Smooth muscle cell (in vitro differentiated cells): Measurements from ENCODE around the gene GNAI1. TPM values are rescaled to one million over a fixed set of nuclear protein-coding genes. Genes with fewer than 3 reads are reported as not detected.

Experiments
- DNase-seq: peaks from one replicate; lab custom pipeline; 2025; ENCODE audit not compliant: unreplicated experiment; lab: John Stamatoyannopoulos, UW
- H2AFZ ChIP-seq: fragments of 200-600 bp; sonication (generic); 2 replicates; pipeline ENCODE4 v1.6.0; 2016; ENCODE audit warnings: antibody characterized with exemption, low read depth, mild to moderate bottlenecking
- H3F3A ChIP-seq: fragments of 200-600 bp; sonication (generic); 2 replicates; pipeline ENCODE4 v1.6.0; 2017; ENCODE audit warnings: antibody characterized with exemption, low read depth
- H3K27ac ChIP-seq: fragments of 200-600 bp; sonication (generic); 2 replicates; pipeline ENCODE4 v1.5.1; 2016; ENCODE audit warnings: low read depth, mild to moderate bottlenecking
- H3K27me3 ChIP-seq: fragments of 200-600 bp; sonication (generic); 2 replicates; pipeline ENCODE4 v1.6.1; 2016; ENCODE audit warnings: low read depth, mild to moderate bottlenecking
- H3K36me3 ChIP-seq: fragments of 200-600 bp; sonication (generic); 2 replicates; pipeline ENCODE4 v1.5.1; 2016; ENCODE audit warnings: low read depth
- H3K4me1 ChIP-seq: fragments of 200-600 bp; sonication (generic); 2 replicates; pipeline ENCODE4 v1.5.1; 2016; ENCODE audit warnings: low read depth
- H3K4me2 ChIP-seq: fragments of 200-600 bp; sonication (generic); 2 replicates; pipeline ENCODE4 v1.6.0; 2016; ENCODE audit warnings: mild to moderate bottlenecking
- H3K4me3 ChIP-seq: fragments of 200-600 bp; sonication (generic); 2 replicates; pipeline ENCODE4 v1.5.1; 2016; ENCODE audit warnings: mild to moderate bottlenecking
- H3K79me2 ChIP-seq: fragments of 200-600 bp; sonication (generic); 2 replicates; pipeline ENCODE4 v1.6.0; 2016; ENCODE audit warnings: low read depth, mild to moderate bottlenecking
- H3K9ac ChIP-seq: fragments of 200-600 bp; sonication (generic); 2 replicates; pipeline ENCODE4 v1.6.0; 2016; ENCODE audit warnings: low read depth
- H3K9me3 ChIP-seq: fragments of 200-600 bp; sonication (generic); replicated peaks from 2 replicates; pipeline ENCODE4 v1.5.1; 2016; ENCODE audit warnings: low read depth
- H4K20me1 ChIP-seq: fragments of 200-600 bp; sonication (generic); 2 replicates; pipeline ENCODE4 v1.6.0; 2016; ENCODE audit warnings: low read depth
- WGBS: methylation state at CpG from one replicate; pipeline ENCODE4 v1.1.7; 2016; ENCODE audit warnings: low lambda C conversion rate; 5-methylcytosine and 5-hydroxymethylcytosine counted together
- polyA plus RNA-seq: library from polyadenylated mRNA; unstranded; fragments of >200 nt; fragmentation: Nextera tagmentation; extraction: Ambion mirVana; gene quantifications from 2 replicates; pipeline ENCODE4 v1.2.1, GENCODE V29; 2016
- total RNA-seq: library from RNA; depleted of rRNA; stranded (reverse); fragments of >200 nt; gene quantifications from 2 replicates; pipeline ENCODE4 v1.2.3, GENCODE V29; 2014
- TF ChIP-seq, protein P1 (sequence below): fragments of 200-600 bp; sonication (generic); IDR thresholded peaks from 2 replicates; pipeline ENCODE4 v1.5.1; 2017; ENCODE audit warnings: borderline replicate concordance, mild to moderate bottlenecking, antibody characterized with exemption; ENCODE audit not compliant: insufficient read depth, poor library complexity, severe bottlenecking

Gene GNAI1
- total RNA-seq (204 and 226 TPM in 2 replicates), polyA plus RNA-seq (183 and 223 TPM in 2 replicates)

DNA sequence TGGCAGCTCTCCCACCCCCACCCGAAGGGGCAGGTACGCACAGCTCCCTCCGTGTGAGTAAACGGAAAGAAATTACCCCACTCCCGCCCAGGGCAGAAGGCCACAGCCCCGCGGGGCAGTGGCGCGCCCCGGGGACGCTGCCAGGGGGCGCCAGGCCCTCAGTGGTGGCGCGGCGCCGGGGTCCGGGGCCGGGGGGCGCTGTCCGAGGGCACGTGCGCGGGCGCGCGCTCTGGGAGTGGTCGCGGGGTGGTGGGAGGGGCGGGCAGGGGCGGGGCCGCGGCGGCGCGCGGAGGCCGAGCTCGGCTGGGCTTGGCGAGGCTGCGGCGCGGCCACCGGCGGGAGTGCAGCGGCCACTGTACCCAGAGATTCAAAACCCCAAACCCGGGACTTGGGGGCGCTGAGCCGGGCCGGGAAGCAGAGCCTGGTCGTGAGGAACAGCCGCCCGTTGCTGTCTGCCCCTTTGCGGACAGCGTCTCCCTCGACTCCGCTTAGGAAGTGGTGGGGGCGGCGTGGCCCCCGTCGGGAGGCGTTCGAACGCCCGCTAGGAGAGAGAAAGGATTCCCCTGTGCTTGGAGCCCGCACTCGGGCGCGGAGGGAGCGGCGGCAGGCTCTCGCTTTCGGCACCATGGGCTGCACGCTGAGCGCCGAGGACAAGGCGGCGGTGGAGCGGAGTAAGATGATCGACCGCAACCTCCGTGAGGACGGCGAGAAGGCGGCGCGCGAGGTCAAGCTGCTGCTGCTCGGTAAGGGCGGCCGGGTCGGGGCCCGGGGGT lies at the start of gene GNAI1:
GNAI1 (plus strand) TSS at position 296 of the 773 bp plus-strand sequence; CDS start at position 626, 330 bp downstream.
- H3K27me3 ChIP-seq = no peaks in the 10 kb centered on the region
- peak; percentile 60 for DNase-seq
- no peaks in the 10 kb centered on the region for H3K9me3 ChIP-seq
- H3K27ac ChIP-seq = peak within 1 kb of the TSS; percentile 76
- H3K4me1 ChIP-seq = peaks cover 27% of the 10 kb centered on the region
- H3K79me2 ChIP-seq = peaks cover 47% of the 10 kb centered on the region
- peaks cover 37% of the 10 kb centered on the region for H4K20me1 ChIP-seq
- TF ChIP-seq, protein P1, sequence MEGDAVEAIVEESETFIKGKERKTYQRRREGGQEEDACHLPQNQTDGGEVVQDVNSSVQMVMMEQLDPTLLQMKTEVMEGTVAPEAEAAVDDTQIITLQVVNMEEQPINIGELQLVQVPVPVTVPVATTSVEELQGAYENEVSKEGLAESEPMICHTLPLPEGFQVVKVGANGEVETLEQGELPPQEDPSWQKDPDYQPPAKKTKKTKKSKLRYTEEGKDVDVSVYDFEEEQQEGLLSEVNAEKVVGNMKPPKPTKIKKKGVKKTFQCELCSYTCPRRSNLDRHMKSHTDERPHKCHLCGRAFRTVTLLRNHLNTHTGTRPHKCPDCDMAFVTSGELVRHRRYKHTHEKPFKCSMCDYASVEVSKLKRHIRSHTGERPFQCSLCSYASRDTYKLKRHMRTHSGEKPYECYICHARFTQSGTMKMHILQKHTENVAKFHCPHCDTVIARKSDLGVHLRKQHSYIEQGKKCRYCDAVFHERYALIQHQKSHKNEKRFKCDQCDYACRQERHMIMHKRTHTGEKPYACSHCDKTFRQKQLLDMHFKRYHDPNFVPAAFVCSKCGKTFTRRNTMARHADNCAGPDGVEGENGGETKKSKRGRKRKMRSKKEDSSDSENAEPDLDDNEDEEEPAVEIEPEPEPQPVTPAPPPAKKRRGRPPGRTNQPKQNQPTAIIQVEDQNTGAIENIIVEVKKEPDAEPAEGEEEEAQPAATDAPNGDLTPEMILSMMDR = peak; percentile 49
- no peaks in the 10 kb centered on the region for H3K36me3 ChIP-seq
- peak within 1 kb of the TSS; percentile 87 for H2AFZ ChIP-seq
- H3K4me3 ChIP-seq = peak within 1 kb of the TSS; percentile 98
- peaks cover 10% of the 10 kb centered on the region for H3F3A ChIP-seq
- H3K9ac ChIP-seq = peak within 1 kb of the TSS; percentile 93
- peak within 1 kb of the TSS; percentile 89 for H3K4me2 ChIP-seq
- under 1% methylated on average over 59 of the region's 92 CpGs for WGBS

- Histone ChIP-seq H3K4me1 (peaks cover 16% of the 10 kb centered on the region), H3K9me3 (no peaks in the 10 kb centered on the region), H3K4me2 (peak overlapping the region; percentile 82), H3K27me3 (no peaks in the 10 kb centered on the region), H3K27ac (peak overlapping the region; percentile 85), H3K36me3 (no peaks in the 10 kb centered on the region), H2AFZ (peak overlapping the region; percentile 14), H3K4me3 (no peak overlapping the region), H4K20me1 (no peaks in the 10 kb centered on the region), H3F3A (peaks cover 23% of the 10 kb centered on the region), H3K9ac (no peak overlapping the region), H3K79me2 (no peaks in the 10 kb centered on the region)
- DNase-seq = no peak
- TF ChIP-seq, protein P1 = no peak
- 28% methylated on average over 11 of the region's 11 CpGs for WGBS
Observed at GRCh38 chr7:80087051-80087770, 47.4 kb upstream of the GNAI1 start.

- no peaks in the 10 kb centered on the region for H3K79me2 ChIP-seq
- peak overlapping the region; percentile 85 for H3K27ac ChIP-seq
- 4% methylated on average over 1 of the region's 1 CpG for WGBS
- no peaks in the 10 kb centered on the region for H3K9me3 ChIP-seq
- peaks cover 23% of the 10 kb centered on the region for H3F3A ChIP-seq
- no peaks in the 10 kb centered on the region for H3K27me3 ChIP-seq
- H3K9ac ChIP-seq = peak overlapping the region; percentile 9
- peak overlapping the region; percentile 82 for H3K4me2 ChIP-seq
- TF ChIP-seq, protein P1 = no peak
- peaks cover 16% of the 10 kb centered on the region for H3K4me1 ChIP-seq
- peak overlapping the region; percentile 66 for H2AFZ ChIP-seq
- H3K36me3 ChIP-seq = no peaks in the 10 kb centered on the region
- H4K20me1 ChIP-seq = no peaks in the 10 kb centered on the region
- H3K4me3 ChIP-seq = no peak overlapping the region
- DNase-seq = no peak
Observed at GRCh38 chr7:80087771-80088170, 46.9 kb upstream of the GNAI1 start.
